ENCODE results near the gene SIK3. TPM values are rescaled to one million over a fixed set of nuclear protein-coding genes. Genes with fewer than 3 reads are reported as not detected.

Gene SIK3
- total RNA-seq, 1 donor from 2014 or later: 19.5 TPM

GRCh38 chr11:116856423-116856822 is 241.8 kb downstream of the SIK3 start:
- peaks cover 28% of the 10 kb centered on the region for H3K36me3 Mint-ChIP-seq (ENCODE audit: low read depth)
- no peak for DNase-seq (ENCODE audit: low spot score)
- no peak overlapping the region for H3K27ac Mint-ChIP-seq (ENCODE audit: unreplicated experiment)
- H3K4me1 Mint-ChIP-seq (ENCODE audit: low read depth): peaks cover 8% of the 10 kb centered on the region
- no peak for TF ChIP-seq CTCF (IDR thresholded peaks at IDR 0.05)
- no peaks in the 10 kb centered on the region for H3K9me3 Mint-ChIP-seq (ENCODE audit: low read depth)
- H3K4me3 Mint-ChIP-seq (ENCODE audit: unreplicated experiment): no peak overlapping the region
- no peaks in the 10 kb centered on the region for H3K27me3 Mint-ChIP-seq (ENCODE audit: low read depth)

- H3K27ac Mint-ChIP-seq (ENCODE audit: unreplicated experiment): no peak overlapping the region
- no peaks in the 10 kb centered on the region for H3K9me3 Mint-ChIP-seq (ENCODE audit: low read depth)
- peaks cover 8% of the 10 kb centered on the region for H3K4me1 Mint-ChIP-seq (ENCODE audit: low read depth)
- no peaks in the 10 kb centered on the region for H3K27me3 Mint-ChIP-seq (ENCODE audit: low read depth)
- TF ChIP-seq CTCF (IDR thresholded peaks at IDR 0.05): no peak
- DNase-seq (ENCODE audit: low spot score): no peak
- H3K4me3 Mint-ChIP-seq (ENCODE audit: unreplicated experiment): no peak overlapping the region
- peaks cover 23% of the 10 kb centered on the region for H3K36me3 Mint-ChIP-seq (ENCODE audit: low read depth)
Measured at GRCh38 chr11:116855413-116855812, 242.8 kb downstream of the SIK3 start.

- TF ChIP-seq CTCF (IDR thresholded peaks at IDR 0.05): no peak
- Mint-ChIP-seq H3K4me1 (ENCODE audit: low read depth) (peaks cover 8% of the 10 kb centered on the region), H3K4me3 (ENCODE audit: unreplicated experiment) (no peak overlapping the region), H3K27ac (ENCODE audit: unreplicated experiment) (no peak overlapping the region), H3K36me3 (ENCODE audit: low read depth) (peaks cover 19% of the 10 kb centered on the region), H3K9me3 (ENCODE audit: low read depth) (no peaks in the 10 kb centered on the region), H3K27me3 (ENCODE audit: low read depth) (no peaks in the 10 kb centered on the region)
- DNase-seq (ENCODE audit: low spot score): no peak
Measured at GRCh38 chr11:116853461-116854073, 244.7 kb downstream of the SIK3 start.

GRCh38 chr11:116852261-116853031 is 245.8 kb downstream of the SIK3 start:
- no peak for TF ChIP-seq CTCF (IDR thresholded peaks at IDR 0.05)
- Mint-ChIP-seq H3K36me3 (ENCODE audit: low read depth) (peaks cover 14% of the 10 kb centered on the region), H3K4me3 (ENCODE audit: unreplicated experiment) (no peak overlapping the region), H3K27me3 (ENCODE audit: low read depth) (no peaks in the 10 kb centered on the region), H3K4me1 (ENCODE audit: low read depth) (peaks cover 8% of the 10 kb centered on the region), H3K9me3 (ENCODE audit: low read depth) (no peaks in the 10 kb centered on the region), H3K27ac (ENCODE audit: unreplicated experiment) (no peak overlapping the region)
- no peak for DNase-seq (ENCODE audit: low spot score)

- DNase-seq (ENCODE audit: low spot score): no peak
- Mint-ChIP-seq H3K36me3 (ENCODE audit: low read depth) (peaks cover 15% of the 10 kb centered on the region), H3K27ac (ENCODE audit: unreplicated experiment) (no peak overlapping the region), H3K9me3 (ENCODE audit: low read depth) (no peaks in the 10 kb centered on the region), H3K27me3 (ENCODE audit: low read depth) (no peaks in the 10 kb centered on the region), H3K4me3 (ENCODE audit: unreplicated experiment) (no peak overlapping the region), H3K4me1 (ENCODE audit: low read depth) (peaks cover 8% of the 10 kb centered on the region)
- TF ChIP-seq CTCF (IDR thresholded peaks at IDR 0.05): no peak
Measured at GRCh38 chr11:116851626-116852025, 246.6 kb downstream of the SIK3 start.

Data from chondrocyte (in vitro differentiated cells).